CD14-positive monocyte (primary cell): ENCODE measurements around the gene RHBDL1. TPM values are rescaled to one million over a fixed set of nuclear protein-coding genes. Genes with fewer than 3 reads are reported as not detected.

Source experiments
- DNase-seq, 3 donors: peaks; one replicate each; pipeline ENCODE4 v3.0.0-alpha.2; 2011 to 2022
- H2AFZ ChIP-seq: 2 replicates; pipeline ENCODE4 v1.6.0; 2012; ENCODE audit warnings: mild to moderate bottlenecking, low read depth, low read length, inconsistent platforms; ENCODE audit not compliant: insufficient read depth, poor library complexity, severe bottlenecking
- H3K27ac ChIP-seq, 2 donors: 1 replicate in 1 of 2; 2 replicates in 1 of 2; pipeline ENCODE4 v1.5.1; 2012 to 2013; ENCODE audit warnings: low read length in 2 of 2, control low read depth in 1 of 2, inconsistent platforms in 1 of 2, low read depth in 1 of 2, mild to moderate bottlenecking in 1 of 2
- H3K27me3 ChIP-seq, 2 donors: one replicate each; pipeline versions ENCODE4 v1.6.0 to v1.6.1; 2011 to 2013; ENCODE audit warnings: low read length in 2 of 2; ENCODE audit not compliant: control insufficient read depth in 2 of 2, insufficient read depth in 2 of 2
- H3K36me3 ChIP-seq, 2 donors: replicated peaks in 1 of 2; 1 replicate in 1 of 2; 2 replicates in 1 of 2; pipeline versions ENCODE4 v1.5.1 to v1.6.1; 2012 to 2013; ENCODE audit warnings: low read length in 2 of 2, control low read depth in 1 of 2, inconsistent platforms in 1 of 2, mild to moderate bottlenecking in 1 of 2; ENCODE audit not compliant: insufficient read depth in 2 of 2, control insufficient read depth in 1 of 2
- H3K4me1 ChIP-seq, 2 donors: 1 replicate in 1 of 2; 2 replicates in 1 of 2; pipeline versions ENCODE4 v1.5.1 to v1.6.1; 2012 to 2013; ENCODE audit warnings: low read length in 2 of 2, control low read depth in 1 of 2, inconsistent platforms in 1 of 2, mild to moderate bottlenecking in 1 of 2, moderate library complexity in 1 of 2; ENCODE audit not compliant: insufficient read depth in 2 of 2, control insufficient read depth in 1 of 2
- H3K4me2 ChIP-seq: replicated peaks from 2 replicates; pipeline ENCODE3; 2012; ENCODE audit warnings: low read length, moderate library complexity, mild to moderate bottlenecking; ENCODE audit not compliant: poor library complexity, severe bottlenecking; ENCODE audit errors: extremely low read depth
- H3K4me3 ChIP-seq, 3 experiments: fragments of 200-600 bp in 1 of 3; sonication (generic) in 1 of 3; replicated peaks in 1 of 3; 1 replicate in 2 of 3; 2 replicates in 1 of 3; pipeline ENCODE4 v1.5.1; 2011 to 2013; ENCODE audit warnings: low read length in 3 of 3, mild to moderate bottlenecking in 3 of 3, control low read depth in 2 of 3, low read depth in 2 of 3, inconsistent platforms in 1 of 3, moderate library complexity in 1 of 3
- H3K79me2 ChIP-seq: 2 replicates; pipeline ENCODE4 v1.6.0; 2012; ENCODE audit warnings: mild to moderate bottlenecking, control low read depth, inconsistent platforms, low read length, moderate library complexity; ENCODE audit not compliant: insufficient read depth
- H3K9ac ChIP-seq: 2 replicates; pipeline ENCODE4 v1.6.0; 2017; ENCODE audit warnings: low read length, mild to moderate bottlenecking; ENCODE audit not compliant: insufficient read depth, poor library complexity, severe bottlenecking
- H3K9me3 ChIP-seq, 2 donors: replicated peaks in 1 of 2; 1 replicate in 1 of 2; 2 replicates in 1 of 2; pipeline versions ENCODE4 v1.5.1 to v1.6.1; 2012 to 2013; ENCODE audit warnings: low read length in 2 of 2, control low read depth in 1 of 2; ENCODE audit not compliant: control insufficient read depth in 1 of 2, insufficient read depth in 1 of 2
- H4K20me1 ChIP-seq: 2 replicates; pipeline ENCODE4 v1.6.0; 2012; ENCODE audit warnings: mild to moderate bottlenecking, low read length, control low read depth, moderate library complexity; ENCODE audit not compliant: insufficient read depth
- H3K27ac Mint-ChIP-seq, 7 donors: one replicate each; pipeline ENCODE4 v1.8.0; 2020; ENCODE audit warnings: mild to moderate bottlenecking in 7 of 7, mixed read lengths in 7 of 7, moderate library complexity in 6 of 7, inconsistent platforms in 2 of 7
- H3K27me3 Mint-ChIP-seq, 3 donors: one replicate each; pipeline ENCODE4 v1.8.0; 2021 to 2022; ENCODE audit warnings: low read depth in 3 of 3, mild to moderate bottlenecking in 3 of 3, mixed read lengths in 3 of 3, moderate library complexity in 3 of 3, inconsistent platforms in 1 of 3
- H3K36me3 Mint-ChIP-seq, 2 donors: one replicate each; pipeline ENCODE4 v1.8.0; 2020; ENCODE audit warnings: mixed read lengths in 2 of 2, inconsistent platforms in 1 of 2, mild to moderate bottlenecking in 1 of 2
- H3K4me1 Mint-ChIP-seq: one replicate; pipeline ENCODE4 v1.8.0; 2020; ENCODE audit warnings: mild to moderate bottlenecking, mixed read lengths
- H3K4me3 Mint-ChIP-seq, 2 donors: one replicate each; pipeline ENCODE4 v1.8.0; 2020; ENCODE audit warnings: mild to moderate bottlenecking in 2 of 2, mixed read lengths in 2 of 2, moderate library complexity in 1 of 2
- H3K9me3 Mint-ChIP-seq, 7 donors: one replicate each; pipeline ENCODE4 v1.8.0; 2020 to 2022; ENCODE audit warnings: mixed read lengths in 7 of 7, mild to moderate bottlenecking in 6 of 7, moderate library complexity in 6 of 7, inconsistent platforms in 2 of 7
- CTCF ChIP-seq: fragments of 200-600 bp; IDR thresholded peaks from one replicate; pipeline ENCODE4 v1.8.0; 2022; ENCODE audit warnings: antibody characterized with exemption, mild to moderate bottlenecking
- WGBS: methylation state at CpG from one replicate; pipeline ENCODE4 v1.1.5; 2013; ENCODE audit warnings: missing lambda C conversion rate; ENCODE audit not compliant: insufficient coverage; 5-methylcytosine and 5-hydroxymethylcytosine counted together
- intact Hi-C, 2 donors: fragments of 100-400 bp; cut with micrococcal nuclease; formaldehyde crosslinking; loops; one replicate each; pipeline versions ENCODE4 v1.15.0 to v1.15.1; 2023
- polyA plus RNA-seq, 3 donors: library from polyadenylated mRNA; depleted of rRNA in 1 of 3; unstranded in 2 of 3; stranded (reverse) in 1 of 3; fragments of 300-500 nt in 2 of 3; fragments of >200 nt in 1 of 3; fragmentation: Illumina TruSeq in 2 of 3; gene quantifications; 1 replicate in 2 of 3; 2 replicates in 1 of 3; pipeline ENCODE4 v1.2.3, GENCODE V29; 2012 to 2021

RHBDL1 gene
- polyA plus RNA-seq, 3 donors, result 1.3 TPM; not detected in 2

GRCh38 chr16:637081-638018 is 38.1 kb upstream of the RHBDL1 start:
- peaks cover 17% of the 10 kb centered on the region for H4K20me1 ChIP-seq
- H3K9ac ChIP-seq, result peak overlapping the region; percentile 82
- Mint-ChIP-seq H3K36me3 (peaks cover 2 to 4% of the 10 kb centered on the region in 2 donors), H3K9me3 (no peaks in the 10 kb centered on the region), H3K27me3 (peaks cover 0 to 6% (median 0%) of the 10 kb centered on the region in 3 donors), H3K4me3 (peak overlapping the region; percentile 95 to 97), H3K27ac (peak overlapping the region; percentile 62 to 99 (median 98)), H3K4me1 (peaks cover 14% of the 10 kb centered on the region)
- no peaks in the 10 kb centered on the region for H3K27me3 ChIP-seq
- peak overlapping the region; percentile 70 to 96 (median 89) for H3K4me3 ChIP-seq
- H3K4me1 ChIP-seq, result peaks cover 31 to 47% of the 10 kb centered on the region in 2 donors
- no peak for TF ChIP-seq CTCF
- H3K36me3 ChIP-seq, result peaks cover 0 to 8% of the 10 kb centered on the region in 2 donors
- H3K9me3 ChIP-seq, result no peaks in the 10 kb centered on the region
- WGBS, result 21% methylated on average over 32 of the region's 53 CpGs
- peak; percentile 77 to 89 (median 87) for DNase-seq
- H3K4me2 ChIP-seq, result peak overlapping the region; percentile 100
- intact Hi-C loops, result loop anchor here (2.0 to 5.0 kb wide), 4 partner anchors 23 to 110 kb away; partner anchors contain the start of genes CAPN15 (in 2 of the 2), JMJD8 (in 1 of the 2) and STUB1 (in 1 of the 2)
- peak overlapping the region; percentile 85 for H2AFZ ChIP-seq
- H3K27ac ChIP-seq, result peak overlapping the region; percentile 87 to 95
- peaks cover 19% of the 10 kb centered on the region for H3K79me2 ChIP-seq

GRCh38 chr16:638034-638543 is 37.4 kb upstream of the RHBDL1 start:
- intact Hi-C loops, result loop anchor here (5.0 kb wide), 2 partner anchors 44 to 111 kb away; partner anchors contain the start of genes CAPN15 (in 2 of the 2), JMJD8 (in 1 of the 2) and STUB1 (in 1 of the 2)
- H3K9ac ChIP-seq, result no peak overlapping the region
- H3K27me3 ChIP-seq, result no peaks in the 10 kb centered on the region
- Mint-ChIP-seq H3K4me1 (peaks cover 20% of the 10 kb centered on the region), H3K4me3 (no peak overlapping the region), H3K27me3 (peaks cover 0 to 6% (median 0%) of the 10 kb centered on the region in 3 donors), H3K9me3 (no peaks in the 10 kb centered on the region), H3K36me3 (peaks cover 2 to 4% of the 10 kb centered on the region in 2 donors), H3K27ac (peak overlapping the region in 1 of 7 donors; percentile 62)
- no peak for DNase-seq
- H3K79me2 ChIP-seq, result peaks cover 25% of the 10 kb centered on the region
- H3K9me3 ChIP-seq, result no peaks in the 10 kb centered on the region
- TF ChIP-seq CTCF, result no peak
- peaks cover 39 to 54% of the 10 kb centered on the region in 2 donors for H3K4me1 ChIP-seq
- no peak overlapping the region for H2AFZ ChIP-seq
- H3K4me2 ChIP-seq, result no peak overlapping the region
- no peak overlapping the region for H3K27ac ChIP-seq
- 91% methylated on average over 10 of the region's 15 CpGs for WGBS
- peaks cover 22% of the 10 kb centered on the region for H4K20me1 ChIP-seq
- H3K4me3 ChIP-seq, result no peak overlapping the region
- peaks cover 0 to 8% of the 10 kb centered on the region in 2 donors for H3K36me3 ChIP-seq
